HG03064 (cell line): ENCODE results near the gene RGCC.
"Not testable (repeated sequence)": the region's sequence is repeated elsewhere in the genome, so short reads cannot be mapped to it uniquely, and the experiment has no call there.

Experiments used
- ATAC-seq: cut with Tn5 transposase; IDR thresholded peaks from one replicate; pipeline ENCODE4 v1.9.1; 2021; ENCODE audit warnings: low read depth; ENCODE audit not compliant: unreplicated experiment

Gene RGCC

GRCh38 chr13:41456768-41457588, at the start of gene RGCC:
Gene RGCC (plus strand): TSS chr13:41457550. CDS start chr13:41457708, 158 bp downstream.
- ATAC-seq = peak; percentile 66

- no peak for ATAC-seq
Observed at GRCh38 chr13:41408121-41408520, 49.2 kb upstream of the RGCC start.

- ATAC-seq = no peak
Observed at GRCh38 chr13:41408746-41409145, 48.6 kb upstream of the RGCC start.

GRCh38 chr13:41409611-41410010, 47.7 kb upstream of the RGCC start:
- ATAC-seq = no peak

GRCh38 chr13:41411060-41411459, 46.3 kb upstream of the RGCC start:
- ATAC-seq = no peak

GRCh38 chr13:41411522-41411921, 45.8 kb upstream of the RGCC start:
- ATAC-seq = no peak

GRCh38 chr13:41413872-41414271, 43.5 kb upstream of the RGCC start:
- ATAC-seq = no peak

- no peak for ATAC-seq
Observed at GRCh38 chr13:41416276-41416675, 41.1 kb upstream of the RGCC start.

- ATAC-seq = no peak
Observed at GRCh38 chr13:41418027-41418426, 39.3 kb upstream of the RGCC start.

GRCh38 chr13:41418731-41419130, 38.6 kb upstream of the RGCC start:
- ATAC-seq = no peak

- no peak for ATAC-seq
Observed at GRCh38 chr13:41419206-41419605, 38.1 kb upstream of the RGCC start.

GRCh38 chr13:41420146-41420545, 37.2 kb upstream of the RGCC start:
- ATAC-seq = no peak

GRCh38 chr13:41421330-41421729, 36.0 kb upstream of the RGCC start:
- not testable (repeated sequence) for ATAC-seq

- ATAC-seq = not testable (repeated sequence)
Observed at GRCh38 chr13:41421983-41422382, 35.4 kb upstream of the RGCC start.

- not testable (repeated sequence) for ATAC-seq
Observed at GRCh38 chr13:41423259-41423658, 34.1 kb upstream of the RGCC start.

GRCh38 chr13:41424675-41425074, 32.7 kb upstream of the RGCC start:
- not testable (repeated sequence) for ATAC-seq

- ATAC-seq = no peak
Observed at GRCh38 chr13:41426047-41426446, 31.3 kb upstream of the RGCC start.

GRCh38 chr13:41427666-41428065, 29.7 kb upstream of the RGCC start:
- no peak for ATAC-seq

- no peak for ATAC-seq
Observed at GRCh38 chr13:41428155-41428554, 29.2 kb upstream of the RGCC start.

GRCh38 chr13:41434030-41434429, 23.3 kb upstream of the RGCC start:
- not testable (repeated sequence) for ATAC-seq

- ATAC-seq = no peak
Observed at GRCh38 chr13:41434831-41435520, 22.4 kb upstream of the RGCC start.

- no peak for ATAC-seq
Observed at GRCh38 chr13:41443969-41444368, 13.4 kb upstream of the RGCC start.
